HG03064 (cell line): Measurements from ENCODE around the gene RTL5.
"Not testable (repeated sequence)": the region's sequence is repeated elsewhere in the genome, so short reads cannot be mapped to it uniquely, and the experiment has no call there.

Experiments
- ATAC-seq: cut with Tn5 transposase; IDR thresholded peaks from one replicate; pipeline ENCODE4 v1.9.1; 2021; ENCODE audit warnings: low read depth; ENCODE audit not compliant: unreplicated experiment

The RTL5 gene

GRCh38 chrX:72131317-72132294 is at the start of gene RTL5:
TSS of gene RTL5 (minus strand) at chrX:72131915.
- no peak for ATAC-seq

- ATAC-seq, result no peak
These were observed 48.8 kb upstream of the RTL5 start for GRCh38 chrX:72180539-72180938.

GRCh38 chrX:72176981-72177380 is 45.3 kb upstream of the RTL5 start:
- ATAC-seq, result no peak

- not testable (repeated sequence) for ATAC-seq
These were observed 44.6 kb upstream of the RTL5 start for GRCh38 chrX:72176289-72176688.

- no peak for ATAC-seq
These were observed 37.5 kb upstream of the RTL5 start for GRCh38 chrX:72169008-72169728.

GRCh38 chrX:72165551-72165950 is 33.8 kb upstream of the RTL5 start:
- ATAC-seq, result no peak

- no peak for ATAC-seq
These were observed 28.1 kb upstream of the RTL5 start for GRCh38 chrX:72159769-72160168.

- no peak for ATAC-seq
These were observed 27.1 kb upstream of the RTL5 start for GRCh38 chrX:72158773-72159172.

GRCh38 chrX:72146527-72146926 is 14.8 kb upstream of the RTL5 start:
- no peak for ATAC-seq

GRCh38 chrX:72145181-72145580 is 13.5 kb upstream of the RTL5 start:
- no peak for ATAC-seq

- no peak for ATAC-seq
These were observed 11.8 kb upstream of the RTL5 start for GRCh38 chrX:72143609-72143907.

GRCh38 chrX:72142794-72143608 is 11.3 kb upstream of the RTL5 start:
- ATAC-seq, result no peak

- no peak for ATAC-seq
These were observed 10.5 kb upstream of the RTL5 start for GRCh38 chrX:72142094-72142793.

- no peak for ATAC-seq
These were observed 9.8 kb upstream of the RTL5 start for GRCh38 chrX:72141372-72142004.

- ATAC-seq, result no peak
These were observed 7.8 kb upstream of the RTL5 start for GRCh38 chrX:72139538-72139937.

- ATAC-seq, result no peak
These were observed 6.3 kb upstream of the RTL5 start for GRCh38 chrX:72137846-72138495.

- ATAC-seq, result no peak
These were observed 2.3 kb upstream of the RTL5 start for GRCh38 chrX:72133851-72134546.

GRCh38 chrX:72132456-72132855 is 741 bp upstream of the RTL5 start:
- ATAC-seq, result no peak

- ATAC-seq, result no peak
These were observed 909 bp downstream of the RTL5 start for GRCh38 chrX:72130762-72131250.
